ENCODE results near the gene ZP4. TPM values are rescaled to one million over a fixed set of nuclear protein-coding genes. Genes with fewer than 3 reads are reported as not detected.

Gene ZP4
- total and polyA plus RNA-seq, 2 of the 8 experiments (the other 6 are each of a cell fraction or from before 2014, with no cell fraction given): not detected

GRCh38 chr1:237891266-237891665 is 544 bp upstream of the ZP4 start:
- H2BK15ac ChIP-seq (ENCODE audit: low read length): no peak overlapping the region
- no peak overlapping the region for H3K18ac ChIP-seq (ENCODE audit: extremely low read depth, low read length)
- H3K79me1 ChIP-seq (ENCODE audit: low read depth, low read length): no peaks in the 10 kb centered on the region
- no peak overlapping the region for H3K9ac ChIP-seq (replicated peaks in 1 of 4; ENCODE audit: extremely low read depth in 1 of 4, low read depth in 3 of 4, low read length in 3 of 4)
- H3K4ac ChIP-seq (replicated peaks; ENCODE audit: insufficient read length, low read depth, low read length): no peak overlapping the region
- no peak overlapping the region for H3K4me3 ChIP-seq (ENCODE audit: extremely low read depth in 1 of 4, insufficient read depth in 2 of 4, low read depth in 3 of 4, low read length in 4 of 4)
- POLR2A ChIA-PET (ENCODE audit: partially characterized antibody): no interaction called here
- H4K91ac ChIP-seq (replicated peaks; ENCODE audit: insufficient read length, low read length): no peak overlapping the region
- no peak overlapping the region for H3K27ac ChIP-seq (ENCODE audit: low read depth, low read length)
- H2BK5ac ChIP-seq (ENCODE audit: low read depth, low read length): no peak overlapping the region
- H2BK12ac ChIP-seq (ENCODE audit: low read depth, low read length): no peak overlapping the region
- H2AK5ac ChIP-seq (ENCODE audit: low read depth, low read length): no peak overlapping the region
- no peak overlapping the region for H2BK120ac ChIP-seq (replicated peaks; ENCODE audit: low read depth, low read length)
- peaks cover 0 to 3% (median 0%) of the 10 kb centered on the region in 4 experiments; a peak in 1 of 7 replicates for H3K4me1 ChIP-seq (replicated peaks in 1 of 4; ENCODE audit: control insufficient read depth in 3 of 4, insufficient read depth in 4 of 4, low read length in 3 of 4)
- no peak overlapping the region for H3K23ac ChIP-seq (ENCODE audit: insufficient read length)
- H3K4me2 ChIP-seq (ENCODE audit: insufficient read depth in 1 of 2, low read depth in 2 of 2, low read length in 2 of 2): no peak overlapping the region
- no peaks in the 10 kb centered on the region for H3K27me3 ChIP-seq (replicated peaks in 1 of 4; ENCODE audit: control insufficient read depth in 3 of 4, extremely low read depth in 1 of 4, insufficient read depth in 3 of 4, low read length in 3 of 4)
- no peak overlapping the region for H4K5ac ChIP-seq (ENCODE audit: insufficient read length, low read depth, low read length)
- no peaks in the 10 kb centered on the region for H3K36me3 ChIP-seq (ENCODE audit: control insufficient read depth in 2 of 4, insufficient read depth in 4 of 4, low read length in 3 of 4)
- no peak for FAIRE-seq
- no peaks in the 10 kb centered on the region for H3K23me2 ChIP-seq (ENCODE audit: low read depth, low read length)
- CTCF ChIA-PET (ENCODE audit: partially characterized antibody): interaction anchor here (1.4 to 4.0 kb wide), 3 partner anchors 10 to 27 kb away, joined by 4 to 28 read pairs (median 5); no protein-coding TSS in a partner anchor
- no peaks in the 10 kb centered on the region for H4K20me1 ChIP-seq (replicated peaks in 1 of 2; ENCODE audit: control insufficient read depth in 1 of 2, insufficient read depth in 2 of 2, low read length in 2 of 2)
- no peak overlapping the region for H2BK20ac ChIP-seq (ENCODE audit: low read length)
- H3K9me3 ChIP-seq (ENCODE audit: insufficient read depth in 2 of 2, low read depth in 1 of 2, low read length in 1 of 2): no peaks in the 10 kb centered on the region
- H2AFZ ChIP-seq (ENCODE audit: low read length): no peak overlapping the region
- H4K8ac ChIP-seq (ENCODE audit: extremely low read depth, insufficient read depth, low read length): no peak overlapping the region
- 93% methylated on average over 2 of the region's 2 CpGs; no CpG with 5 or more reads in 1 of the 2 experiments for WGBS, 2 experiments (ENCODE audit: extremely low coverage in 1 of 2, insufficient coverage in 1 of 2, insufficient read length in 1 of 2, insufficient replicate concordance in 2 of 2, low coverage in 1 of 2, low lambda C conversion rate in 2 of 2, missing lambda C conversion rate in 1 of 2)
- no peak overlapping the region for H3K56ac ChIP-seq (replicated peaks; ENCODE audit: insufficient read length, low read depth, low read length)
- H3K79me2 ChIP-seq (ENCODE audit: control insufficient read depth in 1 of 2, insufficient read depth in 2 of 2, low read length in 2 of 2): no peaks in the 10 kb centered on the region
- no peak for DNase-seq (ENCODE audit: low read depth in 1 of 2, low spot score in 2 of 2)
- no peak overlapping the region for H3K14ac ChIP-seq (ENCODE audit: insufficient read length)
- TF ChIP-seq MAX (IDR thresholded peaks at IDR 0.05) (no peak), EP300 (IDR thresholded peaks at IDR 0.05; ENCODE audit: borderline replicate concordance in 1 of 2, low read depth in 2 of 2, low read length in 2 of 2) (no peak), CHD2 (IDR thresholded peaks at IDR 0.05; ENCODE audit: low read length) (no peak), KDM4A (IDR thresholded peaks at IDR 0.05; ENCODE audit: low read depth, low read length, severe bottlenecking) (no peak), SIN3A (conservative IDR thresholded peaks at IDR 0.05 in 1 of 2, IDR thresholded peaks at IDR 0.05 in 1 of 2; ENCODE audit: low read depth in 1 of 2, low read length in 2 of 2) (no peak), E2F6 (IDR thresholded peaks at IDR 0.05) (no peak), JUND (IDR thresholded peaks at IDR 0.05; ENCODE audit: low read length) (no peak), CTBP2 (IDR thresholded peaks at IDR 0.05; ENCODE audit: borderline replicate concordance, insufficient read depth, insufficient read length, low read length) (no peak), ATF2 (IDR thresholded peaks at IDR 0.05; ENCODE audit: low read length) (no peak), JUN (IDR thresholded peaks at IDR 0.05; ENCODE audit: low read depth, low read length) (no peak)
